ENCODE data around the gene ACTG2.

DNA sequence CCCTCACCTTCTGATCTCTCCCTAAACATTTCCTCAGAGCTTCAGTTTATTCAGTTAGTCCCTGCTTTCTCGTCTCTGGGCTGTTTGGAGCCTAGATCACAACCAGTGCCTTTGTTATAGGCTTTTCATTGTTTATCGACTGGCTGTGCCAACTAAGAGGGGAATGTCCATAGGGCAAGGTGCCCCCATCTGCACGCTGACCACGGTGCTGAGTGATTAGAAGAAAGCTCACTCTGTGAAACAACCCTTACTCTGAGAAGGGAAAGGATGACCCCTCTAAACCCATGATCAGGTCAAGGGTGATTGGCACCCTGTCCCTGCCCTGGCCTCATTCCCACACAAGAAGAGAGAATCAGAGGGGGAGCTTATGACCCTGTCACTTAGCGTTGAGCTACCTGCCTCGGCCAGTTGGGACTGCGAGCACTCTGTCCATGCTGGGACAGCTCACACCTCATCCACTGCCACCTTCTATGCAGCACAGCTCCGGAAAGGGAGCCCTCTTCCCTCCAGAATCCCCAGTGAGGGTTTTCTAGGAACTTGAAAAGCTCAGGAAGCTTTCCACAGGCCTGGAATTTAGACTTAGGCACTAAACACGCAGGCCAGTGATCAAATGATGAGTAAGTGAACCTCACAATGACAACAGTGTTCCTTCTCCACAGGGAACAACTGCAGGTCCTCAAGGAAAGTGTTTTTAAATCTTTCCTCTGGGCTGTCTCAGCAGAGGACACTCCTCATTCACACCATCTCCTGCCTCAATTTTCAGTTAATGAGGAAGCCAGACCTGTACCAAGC, 2.3 kb upstream of the ACTG2 start:
- TF ChIP-seq POLR2A (IDR thresholded peaks at IDR 0.05): no peak
- TF ChIP-seq, protein P1, sequence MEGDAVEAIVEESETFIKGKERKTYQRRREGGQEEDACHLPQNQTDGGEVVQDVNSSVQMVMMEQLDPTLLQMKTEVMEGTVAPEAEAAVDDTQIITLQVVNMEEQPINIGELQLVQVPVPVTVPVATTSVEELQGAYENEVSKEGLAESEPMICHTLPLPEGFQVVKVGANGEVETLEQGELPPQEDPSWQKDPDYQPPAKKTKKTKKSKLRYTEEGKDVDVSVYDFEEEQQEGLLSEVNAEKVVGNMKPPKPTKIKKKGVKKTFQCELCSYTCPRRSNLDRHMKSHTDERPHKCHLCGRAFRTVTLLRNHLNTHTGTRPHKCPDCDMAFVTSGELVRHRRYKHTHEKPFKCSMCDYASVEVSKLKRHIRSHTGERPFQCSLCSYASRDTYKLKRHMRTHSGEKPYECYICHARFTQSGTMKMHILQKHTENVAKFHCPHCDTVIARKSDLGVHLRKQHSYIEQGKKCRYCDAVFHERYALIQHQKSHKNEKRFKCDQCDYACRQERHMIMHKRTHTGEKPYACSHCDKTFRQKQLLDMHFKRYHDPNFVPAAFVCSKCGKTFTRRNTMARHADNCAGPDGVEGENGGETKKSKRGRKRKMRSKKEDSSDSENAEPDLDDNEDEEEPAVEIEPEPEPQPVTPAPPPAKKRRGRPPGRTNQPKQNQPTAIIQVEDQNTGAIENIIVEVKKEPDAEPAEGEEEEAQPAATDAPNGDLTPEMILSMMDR (IDR thresholded peaks at IDR 0.05): no peak

Data from transverse colon (tissue), 3 donors.